Hepatocyte (in vitro differentiated cells): ENCODE measurements around the gene MOG. TPM values are rescaled to one million over a fixed set of nuclear protein-coding genes. Genes with fewer than 3 reads are reported as not detected.

ENCODE experiments used
- DNase-seq: peaks from one replicate; pipeline ENCODE4 v3.0.0-alpha.2; 2016; ENCODE audit warnings: low spot score
- H2AFZ ChIP-seq: fragments of 200-600 bp; sonication (generic); 2 replicates; pipeline ENCODE4 v1.6.0; 2016; ENCODE audit warnings: antibody characterized with exemption, mild to moderate bottlenecking
- H3K27ac ChIP-seq: fragments of 200-600 bp; sonication (generic); 2 replicates; pipeline ENCODE4 v1.5.1; 2016; ENCODE audit warnings: mild to moderate bottlenecking
- H3K27me3 ChIP-seq: fragments of 200-600 bp; sonication (generic); 2 replicates; pipeline ENCODE4 v1.6.1; 2016
- H3K36me3 ChIP-seq: fragments of 200-600 bp; sonication (generic); replicated peaks from 2 replicates; pipeline ENCODE4 v1.5.1; 2016; ENCODE audit warnings: low read depth; ENCODE audit not compliant: insufficient read depth
- H3K4me1 ChIP-seq: fragments of 200-600 bp; sonication (generic); 2 replicates; pipeline ENCODE4 v1.5.1; 2016; ENCODE audit warnings: mild to moderate bottlenecking, moderate library complexity; ENCODE audit not compliant: insufficient read depth
- H3K4me2 ChIP-seq: fragments of 200-600 bp; sonication (generic); 2 replicates; pipeline ENCODE4 v1.6.0; 2016
- H3K4me3 ChIP-seq: fragments of 200-600 bp; sonication (generic); 2 replicates; pipeline ENCODE4 v1.5.1; 2016; ENCODE audit warnings: mild to moderate bottlenecking
- H3K79me2 ChIP-seq: fragments of 200-600 bp; sonication (generic); 2 replicates; pipeline ENCODE4 v1.6.0; 2017; ENCODE audit warnings: mild to moderate bottlenecking
- H3K9me2 ChIP-seq: fragments of 200-600 bp; sonication (generic); replicated peaks from 2 replicates; pipeline ENCODE4 v1.6.0; 2017; ENCODE audit warnings: mild to moderate bottlenecking; ENCODE audit not compliant: insufficient read depth
- H3K9me3 ChIP-seq: fragments of 200-600 bp; sonication (generic); 2 replicates; pipeline ENCODE4 v1.5.1; 2016; ENCODE audit warnings: low read depth, mild to moderate bottlenecking
- H4K20me1 ChIP-seq: fragments of 200-600 bp; sonication (generic); 2 replicates; pipeline ENCODE4 v1.6.0; 2016; ENCODE audit warnings: mild to moderate bottlenecking; ENCODE audit not compliant: insufficient read depth, poor library complexity, severe bottlenecking
- EZH2 ChIP-seq: fragments of 200-600 bp; sonication (generic); IDR thresholded peaks from 2 replicates; pipeline ENCODE4 v1.6.1; 2016; ENCODE audit warnings: antibody characterized with exemption, mild to moderate bottlenecking, borderline replicate concordance
- WGBS: methylation state at CpG from one replicate; pipeline ENCODE4 v1.1.6; 2016; ENCODE audit warnings: low lambda C conversion rate; ENCODE audit errors: missing lambda C conversion rate; 5-methylcytosine and 5-hydroxymethylcytosine counted together
- polyA plus RNA-seq: library from polyadenylated mRNA; unstranded; fragments of >200 nt; fragmentation: Nextera tagmentation; extraction: Ambion mirVana; gene quantifications from 2 replicates; pipeline ENCODE4 v1.2.1, GENCODE V29; 2016
- small RNA-seq: library from RNA; depleted of rRNA; stranded (forward); fragments of <200 nt; gene quantifications from one replicate; pipeline ENCODE3, GENCODE V24; 2014
- total RNA-seq: library from RNA; depleted of rRNA; stranded (reverse); fragments of >200 nt; gene quantifications from 2 replicates; pipeline ENCODE4 v1.2.3, GENCODE V29; 2014

MOG gene
- total and polyA plus RNA-seq, 2 experiments from 2014 or later: not detected

GRCh38 chr6:29720863-29721262 lies 64.0 kb downstream of the MOG start:
- Histone ChIP-seq H3K9me2 (no peaks in the 10 kb centered on the region), H3K9me3 (no peaks in the 10 kb centered on the region), H3K79me2 (no peaks in the 10 kb centered on the region), H3K27me3 (peaks cover 63% of the 10 kb centered on the region), H3K4me1 (peaks cover 5% of the 10 kb centered on the region), H4K20me1 (no peaks in the 10 kb centered on the region), H3K4me2 (no peak overlapping the region), H3K4me3 (no peak overlapping the region), H3K27ac (no peak overlapping the region), H3K36me3 (no peaks in the 10 kb centered on the region), H2AFZ (no peak overlapping the region)
- DNase-seq: no peak
- 37% methylated on average over 2 of the region's 2 CpGs for WGBS
- no peak for TF ChIP-seq EZH2

Small RNA genes lying within 50 kb of the gene (small RNA-seq; reads per million reads assigned to genes)
- not detected for gene SUMO2P1

Other genes starting within 250 kb of the MOG start
- gene OR12D1, start 242.2 kb upstream of the MOG start, total RNA-seq: not detected in 2 replicates
- gene OR12D1, start 242.2 kb upstream of the MOG start, polyA plus RNA-seq: not detected in 2 replicates
- not detected in 2 replicates for gene OR10C1, start 217.8 kb upstream of the MOG start, total RNA-seq
- not detected in 2 replicates for gene OR10C1, start 217.8 kb upstream of the MOG start, polyA plus RNA-seq
- gene OR11A1, start 200.0 kb upstream of the MOG start, total RNA-seq: not detected in 2 replicates
- not detected in 2 replicates for gene OR11A1, start 200.0 kb upstream of the MOG start, polyA plus RNA-seq
- gene OR2H1, start 199.9 kb upstream of the MOG start, total RNA-seq: not detected in 2 replicates
- not detected in 2 replicates for gene OR2H1, start 199.9 kb upstream of the MOG start, polyA plus RNA-seq
- not detected in 2 replicates for gene MAS1L, start 169.1 kb upstream of the MOG start, total RNA-seq
- not detected in 2 replicates for gene MAS1L, start 169.1 kb upstream of the MOG start, polyA plus RNA-seq
- gene UBD, start 97.4 kb upstream of the MOG start, total RNA-seq: 99.5 and 154 TPM in 2 replicates
- 124 and 158 TPM in 2 replicates for gene UBD, start 97.4 kb upstream of the MOG start, polyA plus RNA-seq
- not detected in 2 replicates for gene OR2H2, start 72.0 kb upstream of the MOG start, total RNA-seq
- not detected in 2 replicates for gene OR2H2, start 72.0 kb upstream of the MOG start, polyA plus RNA-seq
- gene GABBR1, start 23.9 kb upstream of the MOG start, total RNA-seq: 7.0 and 11.3 TPM in 2 replicates
- 9.9 and 21.3 TPM in 2 replicates for gene GABBR1, start 23.9 kb upstream of the MOG start, polyA plus RNA-seq
- not detected in 2 replicates for gene ZFP57, start 24.1 kb downstream of the MOG start, total RNA-seq
- gene ZFP57, start 24.1 kb downstream of the MOG start, polyA plus RNA-seq: not detected in 2 replicates
- 7.8 and 8.8 TPM in 2 replicates for gene HLA-F, start 66.3 kb downstream of the MOG start, total RNA-seq
- gene HLA-F, start 66.3 kb downstream of the MOG start, polyA plus RNA-seq: 7.6 and 10.9 TPM in 2 replicates
- gene HLA-G, start 170.7 kb downstream of the MOG start, total RNA-seq: 0.76 TPM in 1 of 2 replicates, not detected in the other
- 2.6 and 2.8 TPM in 2 replicates for gene HLA-G, start 170.7 kb downstream of the MOG start, polyA plus RNA-seq